ENCODE measurements around the gene TMEM106B.

TMEM106B gene

GRCh38 chr7:12291870-12292269 lies 80.8 kb downstream of the TMEM106B start:
- no peak for DNase-seq
- H3K9me3 ChIP-seq, result no peaks in the 10 kb centered on the region
- H3K36me3 ChIP-seq, result no peaks in the 10 kb centered on the region
- H3K27me3 ChIP-seq, result no peaks in the 10 kb centered on the region
- TF ChIP-seq CTCF (IDR thresholded peaks at IDR 0.05; ENCODE audit: low read depth, low read length), result peak; percentile 68
- no peak overlapping the region for H3K4me3 ChIP-seq (ENCODE audit: low read depth, low read length)
- no peaks in the 10 kb centered on the region for H3K4me1 ChIP-seq
